ENCODE results near the gene MDK.

- TF ChIP-seq CEBPB (IDR thresholded peaks at IDR 0.05; ENCODE audit: low read depth) = no peak
- TF ChIP-seq, protein P1, sequence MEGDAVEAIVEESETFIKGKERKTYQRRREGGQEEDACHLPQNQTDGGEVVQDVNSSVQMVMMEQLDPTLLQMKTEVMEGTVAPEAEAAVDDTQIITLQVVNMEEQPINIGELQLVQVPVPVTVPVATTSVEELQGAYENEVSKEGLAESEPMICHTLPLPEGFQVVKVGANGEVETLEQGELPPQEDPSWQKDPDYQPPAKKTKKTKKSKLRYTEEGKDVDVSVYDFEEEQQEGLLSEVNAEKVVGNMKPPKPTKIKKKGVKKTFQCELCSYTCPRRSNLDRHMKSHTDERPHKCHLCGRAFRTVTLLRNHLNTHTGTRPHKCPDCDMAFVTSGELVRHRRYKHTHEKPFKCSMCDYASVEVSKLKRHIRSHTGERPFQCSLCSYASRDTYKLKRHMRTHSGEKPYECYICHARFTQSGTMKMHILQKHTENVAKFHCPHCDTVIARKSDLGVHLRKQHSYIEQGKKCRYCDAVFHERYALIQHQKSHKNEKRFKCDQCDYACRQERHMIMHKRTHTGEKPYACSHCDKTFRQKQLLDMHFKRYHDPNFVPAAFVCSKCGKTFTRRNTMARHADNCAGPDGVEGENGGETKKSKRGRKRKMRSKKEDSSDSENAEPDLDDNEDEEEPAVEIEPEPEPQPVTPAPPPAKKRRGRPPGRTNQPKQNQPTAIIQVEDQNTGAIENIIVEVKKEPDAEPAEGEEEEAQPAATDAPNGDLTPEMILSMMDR (IDR thresholded peaks at IDR 0.05 in 2 of 3, conservative IDR thresholded peaks at IDR 0.05 in 1 of 3; ENCODE audit: borderline replicate concordance in 1 of 3, insufficient read depth in 1 of 3, low read depth in 2 of 3, low read length in 2 of 3) = no peak
Measured at GRCh38 chr11:46420513-46420912, 39.0 kb downstream of the MDK start.
